ENCODE measurements around the gene COL23A1. TPM values are rescaled to one million over a fixed set of nuclear protein-coding genes. Genes with fewer than 3 reads are reported as not detected.

The COL23A1 gene
- total RNA-seq, 2 donors from 2014 or later, result 0.16 to 0.24 TPM

DNA sequence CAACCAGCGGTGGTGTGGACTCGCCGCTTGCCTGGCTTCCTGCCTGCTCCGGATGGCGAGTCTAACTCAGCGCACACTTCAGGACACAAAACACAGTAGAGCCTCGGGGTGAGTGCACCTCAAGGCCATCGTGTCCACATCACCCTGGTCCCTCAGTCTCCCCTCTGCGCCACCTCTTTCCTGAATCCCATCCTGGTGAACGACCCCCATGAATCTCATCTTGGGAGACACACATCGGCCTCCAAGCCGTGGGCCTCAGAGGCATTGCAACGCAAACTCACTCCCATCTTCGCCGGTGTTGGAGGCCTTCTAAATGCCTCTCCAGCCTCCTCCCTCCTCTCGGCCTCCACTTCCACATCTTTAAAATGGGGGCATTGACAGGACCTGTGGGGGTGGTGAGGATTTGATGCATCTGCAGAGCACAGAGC is 124.3 kb downstream of the COL23A1 start:
- H3K27me3 Mint-ChIP-seq, result peaks cover 13% of the 10 kb centered on the region
- no peaks in the 10 kb centered on the region for H3K9me3 Mint-ChIP-seq
- no peak for ATAC-seq (replicated peaks)
- H3K4me3 Mint-ChIP-seq, result no peak overlapping the region
- H3K27ac Mint-ChIP-seq, result no peak overlapping the region
- H3K4me1 Mint-ChIP-seq, result peaks cover 3% of the 10 kb centered on the region
- no peaks in the 10 kb centered on the region for H3K36me3 Mint-ChIP-seq (ENCODE audit: low read depth)

- Mint-ChIP-seq H3K36me3 (ENCODE audit: low read depth) (no peaks in the 10 kb centered on the region), H3K4me3 (no peak overlapping the region), H3K27me3 (peaks cover 13% of the 10 kb centered on the region), H3K4me1 (peaks cover 3% of the 10 kb centered on the region), H3K27ac (no peak overlapping the region), H3K9me3 (no peaks in the 10 kb centered on the region)
- ATAC-seq (replicated peaks), result no peak
Observed at GRCh38 chr5:178465228-178465860, 124.8 kb downstream of the COL23A1 start.

DNA sequence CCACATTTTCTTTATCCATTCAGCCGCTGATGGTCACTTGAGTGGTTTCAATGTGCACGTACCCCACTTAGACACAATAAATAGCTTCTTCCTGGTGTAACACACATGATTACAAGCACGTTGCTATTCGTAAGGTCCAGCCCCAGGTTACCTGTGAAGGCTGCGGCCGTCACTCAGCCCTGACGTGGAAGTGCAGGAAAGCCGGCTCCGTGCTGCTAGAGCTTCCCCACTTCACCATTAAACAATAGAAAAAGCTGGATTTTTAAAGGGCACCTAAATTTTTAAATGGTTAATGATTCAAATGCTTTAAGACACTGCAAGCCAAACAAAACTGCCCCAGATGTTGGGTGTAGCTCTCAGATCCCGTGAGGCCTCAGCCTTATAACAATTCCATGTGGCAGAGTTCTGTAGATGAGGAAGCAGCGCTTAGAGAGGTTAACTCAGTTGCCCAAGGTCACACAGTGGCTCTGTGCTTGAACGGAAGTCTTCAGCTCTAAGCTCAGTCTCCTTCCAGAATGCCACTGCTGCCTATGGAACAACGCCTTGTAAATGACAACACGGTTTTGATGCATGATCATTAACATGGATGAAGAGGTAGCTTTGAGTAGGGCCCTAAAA is 125.7 kb downstream of the COL23A1 start:
- Mint-ChIP-seq H3K4me3 (no peak overlapping the region), H3K27ac (no peak overlapping the region), H3K27me3 (peaks cover 13% of the 10 kb centered on the region), H3K4me1 (peaks cover 3% of the 10 kb centered on the region), H3K9me3 (no peaks in the 10 kb centered on the region), H3K36me3 (ENCODE audit: low read depth) (no peaks in the 10 kb centered on the region)
- ATAC-seq (replicated peaks), result no peak

DNA sequence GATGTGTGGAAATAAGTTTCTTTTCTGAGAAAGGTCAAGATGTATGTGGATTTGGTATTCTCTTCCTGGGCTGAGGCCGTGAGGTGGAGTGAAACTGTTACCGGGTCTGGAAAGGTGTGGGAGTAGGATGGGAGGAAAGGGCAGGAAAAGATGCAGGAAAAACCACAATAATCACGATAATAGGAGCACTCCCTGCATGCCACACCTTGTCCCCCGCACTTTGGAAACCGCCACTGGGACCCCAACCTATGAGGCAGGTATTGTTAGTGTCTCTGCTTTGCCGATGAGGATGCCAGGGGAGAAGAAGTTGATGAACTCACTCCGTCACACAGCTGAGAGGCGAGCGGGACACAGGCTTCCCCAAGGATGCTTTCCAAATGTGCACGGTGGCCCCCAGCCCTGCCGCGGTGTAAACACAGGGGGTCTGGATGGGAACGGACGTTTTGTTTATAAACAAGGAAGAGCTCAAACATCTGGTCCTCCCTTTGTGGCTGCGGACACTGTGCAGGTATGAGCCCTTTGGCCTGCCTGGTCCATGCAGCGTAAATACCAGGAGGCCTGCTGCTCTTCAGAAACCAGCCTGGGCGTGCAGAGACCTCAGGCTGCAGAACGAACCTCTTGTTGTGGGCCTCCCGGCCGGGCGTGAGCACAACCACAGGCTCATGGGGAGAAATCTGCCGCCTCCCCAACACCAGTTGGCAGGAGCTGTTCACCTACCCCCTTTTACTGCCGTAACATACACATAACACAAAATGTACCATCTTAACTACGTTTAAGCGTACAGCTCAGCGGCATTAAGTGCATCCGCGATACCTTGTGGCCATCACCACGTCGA is 126.7 kb downstream of the COL23A1 start:
- Mint-ChIP-seq H3K4me3 (no peak overlapping the region), H3K4me1 (no peaks in the 10 kb centered on the region), H3K9me3 (no peaks in the 10 kb centered on the region), H3K27me3 (peaks cover 7% of the 10 kb centered on the region), H3K36me3 (ENCODE audit: low read depth) (no peaks in the 10 kb centered on the region), H3K27ac (no peak overlapping the region)
- no peak for ATAC-seq (replicated peaks)

DNA sequence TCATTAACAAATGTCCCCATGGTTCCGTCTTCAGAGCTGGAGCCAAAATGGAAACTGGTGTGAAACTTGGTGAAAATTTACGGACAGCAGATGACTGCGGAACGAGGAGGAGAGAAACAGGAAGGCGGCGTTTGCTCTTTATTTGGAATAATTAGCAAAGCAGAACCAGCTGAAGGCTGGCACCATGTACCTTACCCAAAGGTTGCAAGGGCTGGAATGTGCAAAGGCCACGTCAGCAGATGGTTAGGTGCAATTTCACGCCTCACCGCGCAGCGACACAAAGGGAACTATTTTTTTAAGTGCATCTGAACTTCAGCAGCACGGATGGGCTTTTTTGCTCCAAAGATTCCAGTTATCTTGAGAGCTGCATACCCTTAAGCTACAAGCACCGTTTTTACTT is 127.4 kb downstream of the COL23A1 start:
- Mint-ChIP-seq H3K4me1 (no peaks in the 10 kb centered on the region), H3K27ac (no peak overlapping the region), H3K4me3 (no peak overlapping the region), H3K27me3 (peaks cover 7% of the 10 kb centered on the region), H3K36me3 (ENCODE audit: low read depth) (no peaks in the 10 kb centered on the region), H3K9me3 (no peaks in the 10 kb centered on the region)
- ATAC-seq (replicated peaks), result no peak

DNA sequence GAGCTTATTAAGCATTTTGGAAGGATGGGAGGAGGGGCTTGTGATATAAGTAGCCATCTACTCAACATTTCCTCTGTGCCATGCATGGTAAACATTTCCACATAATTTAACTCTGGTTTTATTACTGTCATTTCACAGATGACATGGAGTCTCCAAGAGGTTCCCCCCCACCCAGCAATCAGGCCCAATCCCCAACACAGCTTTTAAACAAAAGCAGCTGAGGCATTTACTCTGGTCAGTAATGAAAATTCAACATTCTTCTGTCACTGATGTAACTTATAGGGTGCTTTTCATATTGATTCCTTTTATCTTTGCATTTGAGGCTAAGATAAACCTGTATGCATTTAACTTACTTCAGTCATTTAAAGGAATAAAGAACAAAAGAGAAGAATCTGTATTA is 128.1 kb downstream of the COL23A1 start:
- H3K27me3 Mint-ChIP-seq, result peaks cover 3% of the 10 kb centered on the region
- no peak overlapping the region for H3K4me3 Mint-ChIP-seq
- H3K4me1 Mint-ChIP-seq, result no peaks in the 10 kb centered on the region
- ATAC-seq (replicated peaks), result no peak
- H3K27ac Mint-ChIP-seq, result no peak overlapping the region
- H3K9me3 Mint-ChIP-seq, result no peaks in the 10 kb centered on the region
- no peaks in the 10 kb centered on the region for H3K36me3 Mint-ChIP-seq (ENCODE audit: low read depth)

GRCh38 chr5:178461004-178461730 is 129.0 kb downstream of the COL23A1 start:
- no peak overlapping the region for H3K27ac Mint-ChIP-seq
- peaks cover 3% of the 10 kb centered on the region for H3K27me3 Mint-ChIP-seq
- no peaks in the 10 kb centered on the region for H3K36me3 Mint-ChIP-seq (ENCODE audit: low read depth)
- no peaks in the 10 kb centered on the region for H3K4me1 Mint-ChIP-seq
- ATAC-seq (replicated peaks), result peak; percentile 85
- no peaks in the 10 kb centered on the region for H3K9me3 Mint-ChIP-seq
- no peak overlapping the region for H3K4me3 Mint-ChIP-seq

DNA sequence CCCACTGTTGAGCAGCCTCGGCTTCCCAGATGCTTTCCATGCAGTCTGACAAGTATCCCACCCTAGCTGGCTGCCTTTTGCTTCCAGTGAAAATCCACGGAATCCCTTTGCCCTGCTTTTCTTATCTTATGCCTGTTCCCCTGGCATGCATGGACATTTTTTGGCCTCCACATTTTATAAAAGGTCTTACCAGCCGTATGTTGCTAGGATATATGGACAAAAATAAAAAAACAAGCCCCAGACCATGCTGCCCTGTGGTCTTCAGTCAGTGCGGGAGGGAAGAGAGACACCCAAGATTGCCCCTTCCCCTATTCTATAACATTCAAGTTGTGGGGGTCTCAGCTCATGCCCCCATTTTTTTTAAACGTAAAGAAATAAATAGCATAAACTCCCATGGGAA is 129.6 kb downstream of the COL23A1 start:
- Mint-ChIP-seq H3K27ac (no peak overlapping the region), H3K9me3 (no peaks in the 10 kb centered on the region), H3K36me3 (ENCODE audit: low read depth) (no peaks in the 10 kb centered on the region), H3K4me1 (no peaks in the 10 kb centered on the region), H3K27me3 (peaks cover 3% of the 10 kb centered on the region), H3K4me3 (no peak overlapping the region)
- ATAC-seq (replicated peaks), result no peak

DNA sequence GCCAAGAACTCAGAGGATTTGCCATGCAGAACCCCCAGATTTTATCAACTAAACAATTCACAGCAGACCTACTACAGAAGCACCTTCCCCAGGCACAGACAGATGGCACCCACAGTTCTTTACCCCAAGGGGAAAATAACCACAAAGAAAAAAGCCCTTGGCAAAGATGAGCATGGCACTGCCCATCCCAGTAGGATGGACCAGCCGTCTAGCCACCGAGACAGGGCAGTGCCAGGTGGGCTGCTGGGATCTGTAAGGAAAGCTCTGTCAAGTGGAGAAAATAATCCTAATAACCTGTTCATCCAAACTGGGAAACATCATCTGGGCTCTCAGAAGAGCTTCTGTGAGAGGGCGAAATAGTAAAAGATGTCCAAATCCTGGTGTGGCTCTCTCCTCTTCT is 130.0 kb downstream of the COL23A1 start:
- Mint-ChIP-seq H3K36me3 (ENCODE audit: low read depth) (no peaks in the 10 kb centered on the region), H3K4me1 (no peaks in the 10 kb centered on the region), H3K4me3 (no peak overlapping the region), H3K27me3 (peaks cover 3% of the 10 kb centered on the region), H3K27ac (no peak overlapping the region), H3K9me3 (no peaks in the 10 kb centered on the region)
- ATAC-seq (replicated peaks), result no peak

GRCh38 chr5:178458140-178458539 is 132.1 kb downstream of the COL23A1 start:
- Mint-ChIP-seq H3K27me3 (no peaks in the 10 kb centered on the region), H3K36me3 (ENCODE audit: low read depth) (no peaks in the 10 kb centered on the region), H3K4me1 (no peaks in the 10 kb centered on the region), H3K27ac (no peak overlapping the region), H3K9me3 (no peaks in the 10 kb centered on the region), H3K4me3 (no peak overlapping the region)
- no peak for ATAC-seq (replicated peaks)

DNA sequence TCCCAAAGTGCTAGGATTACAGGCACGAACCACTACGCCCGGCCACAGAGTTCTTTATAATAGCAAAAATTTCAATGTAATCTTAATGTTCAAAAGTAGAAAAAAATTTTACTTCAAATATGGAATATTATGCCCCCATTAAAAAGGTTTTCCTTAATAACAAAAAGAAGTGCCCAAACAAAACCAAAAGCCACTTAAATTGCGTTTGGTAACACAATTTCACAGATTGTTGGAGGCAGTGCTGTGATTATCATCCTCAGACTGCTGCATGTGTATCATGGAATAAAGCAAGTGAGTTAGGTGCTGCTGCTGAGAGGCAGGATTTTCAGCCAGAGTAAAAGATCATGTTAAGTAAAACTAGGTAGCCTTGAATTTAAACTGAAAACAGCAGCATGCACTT is 132.7 kb downstream of the COL23A1 start:
- H3K27me3 Mint-ChIP-seq, result no peaks in the 10 kb centered on the region
- H3K4me3 Mint-ChIP-seq, result no peak overlapping the region
- no peaks in the 10 kb centered on the region for H3K4me1 Mint-ChIP-seq
- H3K36me3 Mint-ChIP-seq (ENCODE audit: low read depth), result no peaks in the 10 kb centered on the region
- no peak overlapping the region for H3K27ac Mint-ChIP-seq
- H3K9me3 Mint-ChIP-seq, result no peaks in the 10 kb centered on the region
- ATAC-seq (replicated peaks), result no peak

DNA sequence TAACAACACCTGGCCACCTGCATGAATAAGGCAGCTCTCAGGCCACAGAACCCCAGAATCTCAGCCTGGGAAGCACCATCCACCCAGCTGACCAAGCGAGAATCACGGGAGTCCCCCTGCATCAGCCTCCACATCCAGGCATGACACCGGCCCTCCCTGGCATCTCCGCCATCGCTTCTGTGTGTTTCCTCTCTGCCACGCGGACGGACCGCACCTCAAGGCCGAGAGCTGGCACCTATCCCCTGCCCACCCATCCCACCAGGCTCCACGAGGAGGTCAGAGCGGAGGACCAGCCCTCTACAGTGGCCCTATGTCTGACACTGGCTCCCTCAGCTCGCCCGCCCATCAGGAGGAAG is 134.7 kb downstream of the COL23A1 start:
- no peaks in the 10 kb centered on the region for H3K27me3 Mint-ChIP-seq
- H3K27ac Mint-ChIP-seq, result no peak overlapping the region
- H3K4me1 Mint-ChIP-seq, result no peaks in the 10 kb centered on the region
- no peaks in the 10 kb centered on the region for H3K36me3 Mint-ChIP-seq (ENCODE audit: low read depth)
- H3K4me3 Mint-ChIP-seq, result no peak overlapping the region
- ATAC-seq (replicated peaks), result no peak
- no peaks in the 10 kb centered on the region for H3K9me3 Mint-ChIP-seq

DNA sequence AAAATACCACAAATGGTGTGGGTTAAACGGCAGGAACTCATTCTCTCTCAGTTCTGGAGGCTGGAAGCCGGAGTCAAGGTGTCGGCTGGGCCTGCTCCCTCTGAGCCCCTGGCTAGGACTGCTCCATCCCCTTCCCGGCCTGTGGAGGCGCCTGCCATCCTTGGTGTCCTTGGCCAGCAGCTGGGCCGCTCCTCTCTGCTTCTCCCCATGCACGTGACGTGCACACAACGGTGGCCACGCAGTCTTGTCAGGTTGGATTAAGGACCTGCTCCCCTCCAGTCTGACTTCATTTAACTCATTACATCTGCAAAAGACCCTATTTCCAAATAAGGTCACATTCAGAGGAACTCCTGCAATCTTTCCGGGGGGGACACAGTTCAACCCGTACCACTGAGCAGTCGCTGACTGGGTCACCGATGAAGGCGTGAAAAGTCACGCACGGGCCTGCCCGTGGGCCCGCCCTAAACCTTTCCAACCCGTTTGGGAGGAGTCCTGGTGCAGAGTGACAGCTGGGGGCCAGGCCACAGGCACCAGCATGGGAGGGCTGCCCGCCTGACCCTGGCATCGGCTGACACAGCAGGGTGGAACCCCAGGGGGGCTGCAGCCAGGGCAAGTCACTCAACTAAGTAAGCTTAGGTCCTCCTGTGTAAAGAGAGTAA is 135.2 kb downstream of the COL23A1 start:
- no peak for ATAC-seq (replicated peaks)
- Mint-ChIP-seq H3K36me3 (ENCODE audit: low read depth) (no peaks in the 10 kb centered on the region), H3K4me1 (no peaks in the 10 kb centered on the region), H3K9me3 (no peaks in the 10 kb centered on the region), H3K27ac (no peak overlapping the region), H3K27me3 (peaks cover 1% of the 10 kb centered on the region), H3K4me3 (no peak overlapping the region)

DNA sequence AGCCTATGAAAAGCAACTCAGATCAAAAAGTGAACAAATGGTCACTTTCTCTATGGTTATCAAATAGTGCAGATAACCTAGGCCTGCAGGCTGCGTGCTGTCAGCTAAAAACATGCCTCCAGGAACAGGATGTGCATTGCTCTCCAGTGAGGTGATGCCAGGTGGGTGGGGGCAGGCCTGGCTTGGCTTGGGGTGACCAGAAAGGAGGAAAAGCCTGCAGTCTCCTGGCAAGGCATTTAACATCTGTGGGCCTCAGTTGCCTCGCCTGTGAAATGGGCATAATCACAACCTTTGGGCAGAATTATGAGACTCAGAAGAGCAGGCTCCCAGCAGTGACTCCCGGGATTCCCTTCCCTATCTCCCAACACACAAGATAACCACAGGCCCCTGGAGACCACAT is 135.9 kb downstream of the COL23A1 start:
- Mint-ChIP-seq H3K4me1 (no peaks in the 10 kb centered on the region), H3K27me3 (peaks cover 4% of the 10 kb centered on the region), H3K9me3 (no peaks in the 10 kb centered on the region), H3K36me3 (ENCODE audit: low read depth) (no peaks in the 10 kb centered on the region), H3K27ac (no peak overlapping the region), H3K4me3 (no peak overlapping the region)
- no peak for ATAC-seq (replicated peaks)
